DOHH2 (cell line): ENCODE data around the gene NINJ2.
A peak's percentile ranks its signal among the peaks of the same experiment; 100 is the strongest.
"Not testable (repeated sequence)": the region's sequence is repeated elsewhere in the genome, so short reads cannot be mapped to it uniquely, and the experiment has no call there.

Source experiments
- H3F3A ChIP-seq: fragments of 200-600 bp; sonication (generic), shearing (Covaris generic); 2 replicates; pipeline ENCODE4 v1.6.0; 2016; ENCODE audit warnings: antibody characterized with exemption, mild to moderate bottlenecking; ENCODE audit not compliant: control insufficient read depth, insufficient read depth
- H3K27ac ChIP-seq: fragments of 200-600 bp; sonication (generic); 2 replicates; pipeline ENCODE4 v1.5.1; 2014; ENCODE audit warnings: low read depth, mild to moderate bottlenecking, low read length, moderate library complexity
- H3K27me3 ChIP-seq: fragments of 200-600 bp; sonication (generic); 2 replicates; pipeline ENCODE4 v1.6.1; 2014; ENCODE audit warnings: mild to moderate bottlenecking, low read length, mixed read lengths; ENCODE audit not compliant: control insufficient read depth
- H3K36me3 ChIP-seq: fragments of 200-600 bp; sonication (generic); 2 replicates; pipeline ENCODE4 v1.6.1; 2014; ENCODE audit warnings: mild to moderate bottlenecking, low read length, moderate library complexity, mixed read lengths; ENCODE audit not compliant: control insufficient read depth
- H3K4me1 ChIP-seq: fragments of 200-600 bp; sonication (generic); 2 replicates; pipeline ENCODE4 v1.6.1; 2014; ENCODE audit warnings: mild to moderate bottlenecking, low read length, mixed read lengths; ENCODE audit not compliant: control insufficient read depth
- H3K4me2 ChIP-seq: fragments of 200-600 bp; sonication (generic); 2 replicates; pipeline ENCODE4 v1.6.0; 2014; ENCODE audit warnings: mild to moderate bottlenecking, low read length, moderate library complexity
- H3K4me3 ChIP-seq: fragments of 200-600 bp; sonication (generic); 2 replicates; pipeline ENCODE4 v1.5.1; 2014; ENCODE audit warnings: mild to moderate bottlenecking, low read length, mixed read lengths
- H3K79me2 ChIP-seq: fragments of 200-600 bp; sonication (generic); 2 replicates; pipeline ENCODE4 v1.6.1; 2014; ENCODE audit warnings: mild to moderate bottlenecking, low read length, mixed read lengths; ENCODE audit not compliant: control insufficient read depth
- H3K9me2 ChIP-seq: fragments of 200-600 bp; sonication (generic); replicated peaks from 2 replicates; pipeline ENCODE4 v1.6.1; 2014; ENCODE audit warnings: mild to moderate bottlenecking, low read length, mixed read lengths; ENCODE audit not compliant: control insufficient read depth
- H3K9me3 ChIP-seq: fragments of 200-600 bp; sonication (generic); 2 replicates; pipeline ENCODE4 v1.6.1; 2014; ENCODE audit warnings: antibody characterized with exemption, low read length, mixed read lengths; ENCODE audit not compliant: control insufficient read depth, insufficient read depth
- H4K20me1 ChIP-seq: fragments of 200-600 bp; sonication (generic); 2 replicates; pipeline ENCODE4 v1.6.0; 2014; ENCODE audit warnings: low read depth, mild to moderate bottlenecking, antibody characterized with exemption, low read length, moderate library complexity; ENCODE audit not compliant: control insufficient read depth, insufficient read depth
- CTCF ChIP-seq: fragments of 200-600 bp; sonication (generic); IDR thresholded peaks from one replicate; pipeline ENCODE4 v1.5.1; 2014; ENCODE audit warnings: antibody characterized with exemption, mild to moderate bottlenecking, low read depth, low read length; ENCODE audit not compliant: poor library complexity, severe bottlenecking
- EZH2phosphoT487 ChIP-seq: fragments of 200-600 bp; sonication (generic); IDR thresholded peaks from 2 replicates; pipeline ENCODE4 v1.6.1; 2017; ENCODE audit warnings: borderline replicate concordance, mild to moderate bottlenecking, antibody characterized with exemption, low read length, moderate library complexity, mixed read lengths

The NINJ2 gene

GRCh38 chr12:644303-644639, 19.0 kb downstream of the NINJ2 start:
- peak overlapping the region; percentile 72 for H3K4me2 ChIP-seq
- no peaks in the 10 kb centered on the region for H3K9me3 ChIP-seq
- no peaks in the 10 kb centered on the region for H3K79me2 ChIP-seq
- TF ChIP-seq EZH2phosphoT487: no peak
- TF ChIP-seq CTCF: no peak
- H4K20me1 ChIP-seq: no peaks in the 10 kb centered on the region
- peak overlapping the region; percentile 76 for H3K4me3 ChIP-seq
- no peaks in the 10 kb centered on the region for H3K9me2 ChIP-seq
- peaks cover 6% of the 10 kb centered on the region; the same call in 1 of the 2 replicates for H3K36me3 ChIP-seq
- no peaks in the 10 kb centered on the region for H3K27me3 ChIP-seq
- peaks cover 83% of the 10 kb centered on the region for H3K4me1 ChIP-seq
- peak overlapping the region; percentile 82; the same call in 1 of the 2 replicates for H3K27ac ChIP-seq
- H3F3A ChIP-seq: peaks cover 38% of the 10 kb centered on the region

GRCh38 chr12:643475-644302, 19.6 kb downstream of the NINJ2 start:
- H3K27ac ChIP-seq: peak overlapping the region; percentile 82
- H3K9me2 ChIP-seq: no peaks in the 10 kb centered on the region
- peaks cover 38% of the 10 kb centered on the region for H3F3A ChIP-seq
- no peak for TF ChIP-seq EZH2phosphoT487
- no peak for TF ChIP-seq CTCF
- H3K4me1 ChIP-seq: peaks cover 83% of the 10 kb centered on the region
- no peaks in the 10 kb centered on the region for H3K27me3 ChIP-seq
- H4K20me1 ChIP-seq: no peaks in the 10 kb centered on the region
- peak overlapping the region; percentile 76 for H3K4me3 ChIP-seq
- H3K36me3 ChIP-seq: peaks cover 6% of the 10 kb centered on the region; the same call in 1 of the 2 replicates
- H3K79me2 ChIP-seq: no peaks in the 10 kb centered on the region
- H3K4me2 ChIP-seq: peak overlapping the region; percentile 72
- no peaks in the 10 kb centered on the region for H3K9me3 ChIP-seq

GRCh38 chr12:642633-643474, 20.4 kb downstream of the NINJ2 start:
- H3K4me2 ChIP-seq: peak overlapping the region; percentile 72
- peak overlapping the region; percentile 82 for H3K27ac ChIP-seq
- H3K9me2 ChIP-seq: no peaks in the 10 kb centered on the region
- H3K4me1 ChIP-seq: peaks cover 77% of the 10 kb centered on the region
- H3K27me3 ChIP-seq: no peaks in the 10 kb centered on the region
- no peaks in the 10 kb centered on the region for H3K9me3 ChIP-seq
- no peaks in the 10 kb centered on the region for H4K20me1 ChIP-seq
- no peaks in the 10 kb centered on the region for H3K79me2 ChIP-seq
- H3K4me3 ChIP-seq: peak overlapping the region; percentile 76
- no peak for TF ChIP-seq EZH2phosphoT487
- peak; percentile 44 for TF ChIP-seq CTCF
- peaks cover 38% of the 10 kb centered on the region for H3F3A ChIP-seq
- peaks cover 6% of the 10 kb centered on the region; the same call in 1 of the 2 replicates for H3K36me3 ChIP-seq

- Histone ChIP-seq H3K4me1 (peaks cover 68% of the 10 kb centered on the region), H3F3A (peaks cover 38% of the 10 kb centered on the region)
- H4K20me1 ChIP-seq, H3K4me2 ChIP-seq, H3K4me3 ChIP-seq, H3K36me3 ChIP-seq, H3K9me2 ChIP-seq, H3K27ac ChIP-seq, H3K27me3 ChIP-seq, H3K9me3 ChIP-seq, H3K79me2 ChIP-seq: not testable (repeated sequence)
These were observed 21.9 kb downstream of the NINJ2 start for GRCh38 chr12:641321-641720.
